ENCODE measurements around the gene DPEP2NB.

DNA sequence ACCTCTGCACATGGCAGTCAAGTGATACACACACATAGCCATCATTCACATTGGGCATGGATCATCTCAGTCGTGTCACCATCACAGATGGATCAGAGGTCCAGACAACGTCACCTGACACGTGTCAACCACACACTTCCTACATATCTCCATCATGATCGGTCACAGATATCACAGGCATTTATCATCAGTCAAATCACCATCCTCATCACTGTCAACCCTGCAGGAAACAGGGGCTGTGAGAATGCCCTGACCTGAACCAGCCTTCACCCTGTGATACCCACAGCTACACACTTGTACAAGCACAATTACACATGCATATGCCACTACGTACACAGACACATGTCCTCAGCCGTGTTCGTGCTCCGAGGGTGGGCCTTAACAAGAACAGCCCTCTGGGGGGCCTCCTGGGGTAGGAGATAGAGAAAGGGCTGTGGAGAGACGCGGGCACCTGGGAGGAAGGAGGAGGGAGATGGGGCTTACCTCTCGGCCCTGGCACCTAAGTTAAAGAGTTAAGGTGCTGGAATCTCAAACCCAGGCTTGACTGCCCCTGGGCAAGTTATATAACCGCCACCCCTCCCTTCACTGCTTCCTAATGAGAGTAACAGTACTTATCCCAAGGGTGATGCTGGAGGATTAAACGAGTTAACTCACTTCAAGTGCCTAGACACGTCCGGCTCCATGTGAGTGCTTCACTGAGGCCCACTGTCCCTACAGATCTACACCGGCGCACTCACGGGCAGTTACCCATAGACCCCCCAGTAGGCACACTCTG lies 48.3 kb downstream of the DPEP2NB start:
- TF ChIP-seq ZNF274 (IDR thresholded peaks at IDR 0.05; ENCODE audit: low read depth, low read length) (no peak), POLR2AphosphoS5 (IDR thresholded peaks at IDR 0.05; ENCODE audit: low read depth, low read length) (no peak), POLR2A (IDR thresholded peaks at IDR 0.05; ENCODE audit: borderline replicate concordance, extremely low read depth, insufficient read depth, insufficient read length) (no peak)

All from HCT116 (cell line).